Gastrocnemius medialis (tissue), 4 donors: ENCODE data around the gene TMEM221. TPM values are rescaled to one million over a fixed set of nuclear protein-coding genes. Genes with fewer than 3 reads are reported as not detected.

Source experiments
- ATAC-seq, 2 donors: fragments of 150-250 bp; one replicate each; pipeline ENCODE4 v1.9.1; 2016
- DNase-seq, 2 donors: peaks; one replicate each; pipeline ENCODE4 v3.0.0-alpha.2; 2019
- H3K27ac ChIP-seq, 4 donors: fragments of 200-600 bp; sonication (generic); 1 replicate in 1 of 4; 2 replicates in 3 of 4; pipeline ENCODE4 v1.5.1; 2016 to 2018; ENCODE audit warnings: mild to moderate bottlenecking in 2 of 4, moderate library complexity in 1 of 4
- H3K27me3 ChIP-seq, 3 donors: fragments of 200-600 bp; sonication (generic) in 2 of 3; 1 replicate in 1 of 3; 2 replicates in 2 of 3; pipeline versions ENCODE4 v1.5.1 to v1.6.0; 2016 to 2019; ENCODE audit warnings: mild to moderate bottlenecking in 1 of 3, moderate library complexity in 1 of 3
- H3K36me3 ChIP-seq, 2 donors: fragments of 200-600 bp; sonication (generic) in 1 of 2; one replicate each; pipeline ENCODE4 v1.5.1; 2017 to 2018
- H3K4me1 ChIP-seq, 2 donors: fragments of 200-600 bp; sonication (generic) in 1 of 2; one replicate each; pipeline ENCODE4 v1.5.1; 2016 to 2017; ENCODE audit warnings: mild to moderate bottlenecking in 2 of 2
- H3K4me3 ChIP-seq, 4 donors: fragments of 200-600 bp; sonication (generic) in 3 of 4; 1 replicate in 1 of 4; 2 replicates in 3 of 4; pipeline ENCODE4 v1.5.1; 2016 to 2019; ENCODE audit warnings: mild to moderate bottlenecking in 2 of 4
- H3K9me3 ChIP-seq, 3 donors: fragments of 200-600 bp; sonication (generic) in 2 of 3; 1 replicate in 1 of 3; 2 replicates in 2 of 3; pipeline ENCODE4 v1.5.1; 2016 to 2019
- POLR2A ChIP-seq, 2 donors: fragments of 450-650 bp; IDR thresholded peaks; one replicate each; pipeline ENCODE4 v1.6.1; 2017; ENCODE audit warnings: antibody characterized with exemption in 2 of 2, mild to moderate bottlenecking in 2 of 2, moderate library complexity in 2 of 2
- in situ Hi-C, 4 donors: fragments of 200-750 bp; cut with MboI; loops; one replicate each; pipeline versions ENCODE4 v1.15.0 to v1.8.0; 2017; ENCODE audit warnings: low sequenced_read_pairs in 4 of 4
- intact Hi-C: fragments of 100-400 bp; cut with DNase I; formaldehyde crosslinking; loops from one replicate; pipeline ENCODE4 v1.15.1; 2023; ENCODE audit warnings: low total_unique reads
- total RNA-seq, 4 donors: library from RNA; depleted of rRNA; stranded (reverse); fragments of >200 nt; gene quantifications; one replicate each; pipeline versions ENCODE4 v1.1.0 to v1.2.3, GENCODE V29; 2016
- TF ChIP-seq, protein P1 (sequence below), 5 experiments: fragments of 450-650 bp in 3 of 5; fragments of 200-600 bp in 2 of 5; sonication (generic) in 2 of 5; IDR thresholded peaks in 4 of 5; conservative IDR thresholded peaks in 1 of 5; 1 replicate in 4 of 5; 2 replicates in 1 of 5; pipeline ENCODE4 v1.5.1; 2016 to 2019; ENCODE audit warnings: antibody characterized with exemption in 5 of 5, mild to moderate bottlenecking in 3 of 5, moderate library complexity in 3 of 5

The TMEM221 gene
- total RNA-seq, 4 donors from 2014 or later, result not detected

DNA sequence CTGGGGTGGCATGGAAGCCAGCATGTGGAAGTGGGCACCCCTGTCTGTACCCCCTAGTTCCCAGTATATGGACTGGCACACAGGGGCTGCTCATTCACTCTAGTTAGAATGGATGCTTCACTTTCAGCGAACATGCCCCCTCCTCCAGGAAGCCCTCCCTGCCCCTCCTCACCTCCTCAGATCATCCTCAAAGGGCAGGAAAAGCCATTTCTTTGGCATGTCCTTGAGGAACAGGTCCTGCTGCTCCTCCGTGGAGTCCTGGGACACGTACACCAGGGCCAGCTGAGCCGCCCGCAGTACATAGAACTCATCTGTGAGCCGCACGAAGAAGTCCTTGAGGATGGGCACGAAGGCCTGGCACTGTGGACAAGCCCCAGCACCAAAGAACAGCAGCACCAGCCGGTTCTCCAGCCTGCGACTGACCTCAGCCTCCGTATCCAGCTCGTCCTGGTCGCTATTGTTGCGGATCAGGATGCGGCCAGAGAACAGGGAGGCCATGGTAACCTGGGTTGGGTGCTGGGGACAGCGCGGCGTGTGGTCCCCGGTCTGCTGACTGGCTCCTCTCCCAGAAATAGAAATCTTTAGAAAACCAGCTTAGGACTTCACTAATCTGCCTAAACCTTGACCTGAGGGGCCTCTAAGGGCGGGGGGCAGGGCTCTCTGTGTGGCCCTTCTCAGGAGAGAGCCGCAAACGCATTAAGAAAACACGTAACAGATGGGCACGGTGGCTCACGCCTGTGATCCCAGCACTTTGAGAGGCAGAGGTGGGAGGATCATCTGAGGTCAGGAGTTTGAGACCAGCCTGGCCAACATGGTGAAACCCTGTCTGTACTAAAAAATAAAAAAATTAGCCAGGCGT is 12.1 kb upstream of the TMEM221 start, which contains the start of gene NXNL1:
Gene NXNL1, minus strand, starts transcription at position 555 of the 859 bp plus-strand sequence. Its CDS starts 57 bp downstream, at position 498.
- intact Hi-C loops, result no loop called here
- DNase-seq, result no peak

DNA sequence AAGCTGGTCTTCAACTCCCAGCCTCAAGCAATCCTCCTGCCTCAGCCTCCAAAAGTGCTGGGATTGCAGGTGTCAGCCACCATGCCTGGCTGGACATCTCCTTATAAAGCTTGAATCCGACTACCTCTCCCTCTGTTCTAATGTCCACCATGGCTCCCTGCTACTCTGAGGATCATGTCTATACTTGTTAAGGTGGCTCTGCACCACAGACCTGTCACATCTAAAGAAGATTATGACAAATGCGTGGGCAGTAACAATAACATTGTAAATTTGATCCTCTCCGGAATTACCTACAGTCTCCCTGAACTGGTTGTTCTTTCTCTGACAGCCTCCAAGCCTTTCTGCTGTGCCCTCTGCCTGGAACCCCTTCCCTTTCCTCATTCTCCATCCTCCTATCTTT is 10.5 kb upstream of the TMEM221 start:
- no peak overlapping the region for H3K27ac ChIP-seq
- in situ Hi-C loops (loop anchor here in 1 of 4 donors (10.0 kb wide), 1 partner anchor 116 kb away; no protein-coding TSS in a partner anchor), intact Hi-C loops (no loop called here)
- no peak for TF ChIP-seq POLR2A (IDR thresholded peaks at IDR 0.05)
- TF ChIP-seq, protein P1, sequence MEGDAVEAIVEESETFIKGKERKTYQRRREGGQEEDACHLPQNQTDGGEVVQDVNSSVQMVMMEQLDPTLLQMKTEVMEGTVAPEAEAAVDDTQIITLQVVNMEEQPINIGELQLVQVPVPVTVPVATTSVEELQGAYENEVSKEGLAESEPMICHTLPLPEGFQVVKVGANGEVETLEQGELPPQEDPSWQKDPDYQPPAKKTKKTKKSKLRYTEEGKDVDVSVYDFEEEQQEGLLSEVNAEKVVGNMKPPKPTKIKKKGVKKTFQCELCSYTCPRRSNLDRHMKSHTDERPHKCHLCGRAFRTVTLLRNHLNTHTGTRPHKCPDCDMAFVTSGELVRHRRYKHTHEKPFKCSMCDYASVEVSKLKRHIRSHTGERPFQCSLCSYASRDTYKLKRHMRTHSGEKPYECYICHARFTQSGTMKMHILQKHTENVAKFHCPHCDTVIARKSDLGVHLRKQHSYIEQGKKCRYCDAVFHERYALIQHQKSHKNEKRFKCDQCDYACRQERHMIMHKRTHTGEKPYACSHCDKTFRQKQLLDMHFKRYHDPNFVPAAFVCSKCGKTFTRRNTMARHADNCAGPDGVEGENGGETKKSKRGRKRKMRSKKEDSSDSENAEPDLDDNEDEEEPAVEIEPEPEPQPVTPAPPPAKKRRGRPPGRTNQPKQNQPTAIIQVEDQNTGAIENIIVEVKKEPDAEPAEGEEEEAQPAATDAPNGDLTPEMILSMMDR (IDR thresholded peaks at IDR 0.05 in 4 of 5, conservative IDR thresholded peaks at IDR 0.05 in 1 of 5), result no peak
- no peaks in the 10 kb centered on the region for H3K4me1 ChIP-seq
- no peak for ATAC-seq
- no peak for DNase-seq
- no peak overlapping the region for H3K4me3 ChIP-seq
- peaks cover 37 to 54% (median 52%) of the 10 kb centered on the region in 3 donors for H3K27me3 ChIP-seq
- no peaks in the 10 kb centered on the region for H3K36me3 ChIP-seq
- H3K9me3 ChIP-seq, result no peaks in the 10 kb centered on the region

More for the DNA sequence above, 12.1 kb upstream of the TMEM221 start, which contains the start of gene NXNL1:
- Histone ChIP-seq H3K36me3 (no peaks in the 10 kb centered on the region), H3K9me3 (no peaks in the 10 kb centered on the region), H3K27ac (no peak within 1 kb of the TSS), H3K4me1 (no peaks in the 10 kb centered on the region), H3K4me3 (no peak within 1 kb of the TSS), H3K27me3 (peaks cover 26 to 38% (median 36%) of the 10 kb centered on the region in 3 donors)
- ATAC-seq, result no peak
- TF ChIP-seq, protein P1 (IDR thresholded peaks at IDR 0.05 in 4 of 5, conservative IDR thresholded peaks at IDR 0.05 in 1 of 5), result no peak
- TF ChIP-seq POLR2A (IDR thresholded peaks at IDR 0.05), result no peak
- in situ Hi-C loops, result loop anchor here in 2 of 4 donors (10.0 kb wide), 2 partner anchors 66 to 116 kb away; partner anchors contain the start of gene CCDC194 (in 1 of the 2)

DNA sequence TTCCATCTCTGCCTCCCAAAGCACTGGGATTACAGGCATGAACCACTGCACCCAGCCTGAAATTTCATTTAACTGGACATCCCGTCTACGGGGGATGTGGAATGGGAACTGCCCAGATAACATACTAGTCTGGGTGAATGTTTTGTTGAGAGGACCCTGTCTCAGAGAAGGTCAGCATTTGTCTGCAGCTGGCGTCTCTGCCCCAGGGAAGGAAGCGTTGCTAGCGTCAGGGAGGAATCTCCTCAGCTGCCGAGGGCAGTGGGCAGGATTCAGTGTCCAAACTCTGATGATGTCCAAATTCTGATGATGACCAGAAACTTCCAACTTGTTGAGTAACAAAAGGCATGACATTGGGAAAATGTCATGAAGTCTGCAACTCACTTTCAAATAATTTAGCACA is 9.1 kb upstream of the TMEM221 start:
- H3K36me3 ChIP-seq, result no peaks in the 10 kb centered on the region
- TF ChIP-seq POLR2A (IDR thresholded peaks at IDR 0.05), result no peak
- TF ChIP-seq, protein P1 (IDR thresholded peaks at IDR 0.05 in 4 of 5, conservative IDR thresholded peaks at IDR 0.05 in 1 of 5), result no peak
- ATAC-seq (no peak), DNase-seq (no peak)
- H3K27me3 ChIP-seq, result peaks cover 44 to 61% (median 56%) of the 10 kb centered on the region in 3 donors
- intact Hi-C loops, result no loop called here
- H3K27ac ChIP-seq, result no peak overlapping the region
- peaks cover 0 to 6% of the 10 kb centered on the region in 2 donors for H3K4me1 ChIP-seq
- in situ Hi-C loops, result loop anchor here in 1 of 4 donors (10.0 kb wide), 1 partner anchor 117 kb away; no protein-coding TSS in a partner anchor
- no peaks in the 10 kb centered on the region for H3K9me3 ChIP-seq
- no peak overlapping the region for H3K4me3 ChIP-seq

DNA sequence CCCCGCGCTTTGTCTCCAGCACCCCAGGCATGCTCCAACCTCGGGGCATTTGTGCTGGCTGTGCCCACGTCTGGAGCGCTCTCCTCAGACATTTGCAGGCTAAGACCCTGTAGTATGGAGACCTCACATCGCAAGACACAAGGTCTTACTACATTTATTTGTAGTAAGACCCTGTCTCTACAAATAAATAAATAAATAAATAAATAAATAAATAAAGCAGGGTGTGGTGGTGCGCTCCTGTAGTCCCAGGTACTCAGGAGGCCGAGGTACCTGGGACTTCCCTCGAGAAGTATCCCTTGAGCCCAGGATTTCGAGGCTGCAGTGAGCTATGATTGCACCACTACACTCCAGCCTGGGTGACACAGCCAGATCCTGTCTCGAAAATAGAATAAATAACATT is 7.7 kb upstream of the TMEM221 start:
- H3K4me1 ChIP-seq, result peaks cover 0 to 6% of the 10 kb centered on the region in 2 donors
- ATAC-seq, result no peak
- H3K4me3 ChIP-seq, result no peak overlapping the region
- in situ Hi-C loops (loop anchor here in 1 of 4 donors (10.0 kb wide), 1 partner anchor 119 kb away; no protein-coding TSS in a partner anchor), intact Hi-C loops (no loop called here)
- no peak for TF ChIP-seq POLR2A (IDR thresholded peaks at IDR 0.05)
- TF ChIP-seq, protein P1 (IDR thresholded peaks at IDR 0.05 in 4 of 5, conservative IDR thresholded peaks at IDR 0.05 in 1 of 5), result no peak
- peaks cover 44 to 70% (median 56%) of the 10 kb centered on the region in 3 donors for H3K27me3 ChIP-seq
- H3K27ac ChIP-seq, result no peak overlapping the region
- no peaks in the 10 kb centered on the region for H3K36me3 ChIP-seq
- no peak for DNase-seq
- H3K9me3 ChIP-seq, result no peaks in the 10 kb centered on the region
